Activated CD8-positive, alpha-beta memory T cell treated with anti-CD3 and anti-CD28 coated beads, Interleukin-2, amount 50 U/mL, for 1 hour (primary cell): ENCODE measurements around the gene UBQLN4.
"Not testable (repeated sequence)": the region's sequence is repeated elsewhere in the genome, so short reads cannot be mapped to it uniquely, and the experiment has no call there.

Source experiments
- DNase-seq: peaks from one replicate; pipeline ENCODE4 v3.0.0-alpha.2; 2020; ENCODE audit errors: extremely low read depth

UBQLN4 gene

GRCh38 chr1:156060937-156061636 is 7.5 kb upstream of the UBQLN4 start, which contains the start of gene RAB25:
Gene RAB25, plus strand, starts transcription at chr1:156061160. Its CDS starts 241 bp downstream, at chr1:156061401.
- no peak for DNase-seq

GRCh38 chr1:156056326-156056849 is 2.8 kb upstream of the UBQLN4 start:
- DNase-seq = no peak

GRCh38 chr1:156055281-156056048 is 1.9 kb upstream of the UBQLN4 start:
- no peak for DNase-seq

- DNase-seq = peak; percentile 77
These were observed 1.1 kb upstream of the UBQLN4 start, which contains the start of gene LAMTOR2 for GRCh38 chr1:156054500-156055280. Gene LAMTOR2, plus strand, starts transcription at chr1:156054782. Its CDS starts 108 bp downstream, at chr1:156054890.

- DNase-seq = peak; percentile 31
These were observed 483 bp downstream of the UBQLN4 start for GRCh38 chr1:156052862-156053767.

- DNase-seq = no peak
These were observed 2.4 kb downstream of the UBQLN4 start for GRCh38 chr1:156051011-156051725.

- DNase-seq = no peak
These were observed 3.2 kb downstream of the UBQLN4 start for GRCh38 chr1:156050376-156050775.

- DNase-seq = no peak
These were observed 4.8 kb downstream of the UBQLN4 start for GRCh38 chr1:156048663-156049258.

- no peak for DNase-seq
These were observed 8.5 kb downstream of the UBQLN4 start for GRCh38 chr1:156045076-156045475.

GRCh38 chr1:156042828-156043227 is 10.8 kb downstream of the UBQLN4 start:
- DNase-seq = no peak

GRCh38 chr1:156034991-156035390 is 18.6 kb downstream of the UBQLN4 start:
- not testable (repeated sequence) for DNase-seq

- DNase-seq = no peak
These were observed 20.6 kb downstream of the UBQLN4 start for GRCh38 chr1:156033011-156033410.

GRCh38 chr1:156026588-156026987 is 27.0 kb downstream of the UBQLN4 start:
- DNase-seq = no peak

GRCh38 chr1:156025876-156026275 is 27.7 kb downstream of the UBQLN4 start:
- DNase-seq = no peak

- DNase-seq = no peak
These were observed 28.8 kb downstream of the UBQLN4 start for GRCh38 chr1:156024801-156025200.

- no peak for DNase-seq
These were observed 31.6 kb downstream of the UBQLN4 start for GRCh38 chr1:156021954-156022353.

- DNase-seq = no peak
These were observed 32.5 kb downstream of the UBQLN4 start for GRCh38 chr1:156021093-156021428.

GRCh38 chr1:156020293-156021092 is 33.1 kb downstream of the UBQLN4 start, which contains the start of gene SSR2:
Gene SSR2, minus strand, starts transcription at chr1:156020951. Its CDS starts 784 bp downstream, at chr1:156020167.
- DNase-seq = peak; percentile 63

- no peak for DNase-seq
These were observed 33.7 kb downstream of the UBQLN4 start for GRCh38 chr1:156019946-156020292.
